ENCODE measurements around the gene NEMF.

NEMF gene

DNA sequence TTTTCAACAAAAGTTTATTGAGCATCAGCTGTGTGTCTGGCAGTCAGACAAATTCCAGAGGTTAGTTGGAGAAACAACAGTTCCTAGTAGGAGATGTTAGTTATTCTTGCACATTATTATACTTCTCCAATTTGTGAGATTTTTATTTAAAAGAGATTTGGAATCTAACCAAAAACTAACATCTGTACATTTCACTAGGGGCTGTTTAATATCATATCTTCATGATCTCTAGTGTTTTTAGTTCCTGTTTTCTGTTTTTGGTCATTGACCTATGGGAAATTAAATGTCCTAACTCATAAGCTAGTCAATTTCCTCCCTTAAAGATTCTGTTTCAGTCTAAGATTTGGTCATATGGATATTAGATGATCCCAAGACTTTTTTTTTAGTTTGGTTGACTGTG is 118.8 kb downstream of the NEMF start:
- Histone ChIP-seq H3K9me3 (ENCODE audit: control insufficient read depth, low read length) (no peaks in the 10 kb centered on the region), H3K4me3 (ENCODE audit: extremely low read depth, insufficient read depth, low read length, poor library complexity, severe bottlenecking) (no peak overlapping the region), H3K36me3 (ENCODE audit: control insufficient read depth, insufficient read depth, low read length) (no peaks in the 10 kb centered on the region), H3K4me1 (ENCODE audit: control insufficient read depth, insufficient read depth, low read length, poor library complexity, severe bottlenecking) (no peaks in the 10 kb centered on the region), H3K27ac (ENCODE audit: low read depth, low read length, severe bottlenecking) (no peak overlapping the region)

GRCh38 chr14:49732896-49733295 is 119.7 kb downstream of the NEMF start:
- WGBS, 2 experiments (ENCODE audit: insufficient coverage in 2 of 2) = 86 to 100% methylated on average over 1 of the region's 3 CpGs
- no peaks in the 10 kb centered on the region for H3K9me3 ChIP-seq (ENCODE audit: control insufficient read depth, low read length)
- H3K27ac ChIP-seq (ENCODE audit: low read depth, low read length, severe bottlenecking) = no peak overlapping the region
- no peaks in the 10 kb centered on the region for H3K36me3 ChIP-seq (ENCODE audit: control insufficient read depth, insufficient read depth, low read length)
- H3K4me1 ChIP-seq (ENCODE audit: control insufficient read depth, insufficient read depth, low read length, poor library complexity, severe bottlenecking) = no peaks in the 10 kb centered on the region
- H3K4me3 ChIP-seq (ENCODE audit: extremely low read depth, insufficient read depth, low read length, poor library complexity, severe bottlenecking) = no peak overlapping the region
